Common myeloid progenitor, CD34-positive (primary cell): ENCODE data around the gene CXCL9.
"Not testable (repeated sequence)": the region's sequence is repeated elsewhere in the genome, so short reads cannot be mapped to it uniquely, and the experiment has no call there.

Source experiments
- CTCF ChIA-PET: fragments of 350-600 bp; sonication (Branson Sonifier 250); formaldehyde crosslinking; loops from one replicate; lab custom pipeline; 2021; ENCODE audit warnings: antibody characterized with exemption; lab: Charles Lee
- POLR2A ChIA-PET: fragments of 350-600 bp; sonication (Branson Sonifier 250); formaldehyde crosslinking; loops from one replicate; lab custom pipeline; 2021; ENCODE audit warnings: antibody characterized with exemption; lab: Charles Lee
- DNase-seq, 3 donors: peaks; one replicate each; pipeline versions ENCODE4 v3.0.0 to v3.0.0-alpha.2; 2013
- H3K27ac ChIP-seq, 2 experiments: 1 replicate in 1 of 2; 2 replicates in 1 of 2; pipeline ENCODE4 v1.7.0; 2013; ENCODE audit warnings: inconsistent platforms in 2 of 2, low read length in 2 of 2, mild to moderate bottlenecking in 2 of 2, low read depth in 1 of 2, moderate library complexity in 1 of 2; ENCODE audit not compliant: severe bottlenecking in 2 of 2, insufficient read depth in 1 of 2, poor library complexity in 1 of 2
- H3K27me3 ChIP-seq, 5 experiments: replicated peaks in 2 of 5; 1 replicate in 3 of 5; 2 replicates in 2 of 5; pipeline versions ENCODE4 v1.6.1 to v1.7.0; 2013; ENCODE audit warnings: low read length in 4 of 5, mild to moderate bottlenecking in 2 of 5, moderate library complexity in 2 of 5, inconsistent platforms in 1 of 5; ENCODE audit not compliant: insufficient read depth in 5 of 5, control insufficient read depth in 4 of 5
- H3K36me3 ChIP-seq, 4 experiments: 1 replicate in 2 of 4; 2 replicates in 2 of 4; pipeline versions ENCODE4 v1.6.1 to v1.7.0; 2013; ENCODE audit warnings: low read length in 3 of 4, control low read depth in 1 of 4, mild to moderate bottlenecking in 1 of 4; ENCODE audit not compliant: control insufficient read depth in 4 of 4, insufficient read depth in 4 of 4
- H3K4me1 ChIP-seq, 4 experiments: 1 replicate in 3 of 4; 2 replicates in 1 of 4; pipeline versions ENCODE4 v1.6.1 to v1.7.1; 2013; ENCODE audit warnings: low read length in 3 of 4, mild to moderate bottlenecking in 3 of 4, control low read depth in 1 of 4, inconsistent platforms in 1 of 4, moderate library complexity in 1 of 4; ENCODE audit not compliant: control insufficient read depth in 4 of 4, insufficient read depth in 4 of 4; ENCODE audit errors: control extremely low read depth in 1 of 4
- H3K4me3 ChIP-seq, 7 experiments: 1 replicate in 4 of 7; 2 replicates in 3 of 7; pipeline versions ENCODE4 v1.5.1 to v1.7.0; 2013; ENCODE audit warnings: mild to moderate bottlenecking in 7 of 7, low read length in 6 of 7, moderate library complexity in 6 of 7, inconsistent platforms in 2 of 7, low read depth in 2 of 7, control low read depth in 1 of 7; ENCODE audit not compliant: insufficient read depth in 4 of 7, control insufficient read depth in 1 of 7; ENCODE audit errors: extremely low read depth in 1 of 7
- H3K9me3 ChIP-seq, 5 experiments: 1 replicate in 4 of 5; 2 replicates in 1 of 5; pipeline versions ENCODE4 v1.6.1 to v1.7.1; 2013; ENCODE audit warnings: low read length in 4 of 5, mild to moderate bottlenecking in 2 of 5, inconsistent platforms in 1 of 5, low read depth in 1 of 5, moderate library complexity in 1 of 5; ENCODE audit not compliant: control insufficient read depth in 4 of 5, insufficient read depth in 2 of 5; ENCODE audit errors: control extremely low read depth in 1 of 5
- WGBS: methylation state at CpG from one replicate; pipeline ENCODE4 v1.1.5; 2013; ENCODE audit not compliant: insufficient coverage; 5-methylcytosine and 5-hydroxymethylcytosine counted together

CXCL9 gene

GRCh38 chr4:75963558-75963957 lies 43.8 kb downstream of the CXCL9 start:
- H3K9me3 ChIP-seq = peaks cover 1 to 24% (median 8%) of the 10 kb centered on the region in 5 experiments
- no peaks in the 10 kb centered on the region for H3K4me1 ChIP-seq
- H3K27me3 ChIP-seq = no peaks in the 10 kb centered on the region
- no CpG with 5 or more reads among the region's 2 CpGs for WGBS
- DNase-seq = no peak
- no peak overlapping the region for H3K4me3 ChIP-seq
- H3K27ac ChIP-seq = no peak overlapping the region
- CTCF ChIA-PET = no interaction called here
- POLR2A ChIA-PET = no interaction called here
- H3K36me3 ChIP-seq = peaks cover 45 to 82% (median 63%) of the 10 kb centered on the region in 4 experiments

- Histone ChIP-seq H3K9me3 (peaks cover 1 to 24% (median 8%) of the 10 kb centered on the region in 5 experiments), H3K36me3 (peaks cover 47 to 82% (median 64%) of the 10 kb centered on the region in 4 experiments)
- DNase-seq, POLR2A ChIA-PET, H3K4me1 ChIP-seq, H3K27ac ChIP-seq, H3K4me3 ChIP-seq, H3K27me3 ChIP-seq, CTCF ChIA-PET: not testable (repeated sequence)
- no CpG with 5 or more reads among the region's 4 CpGs for WGBS
Measured at GRCh38 chr4:75962072-75962471, 45.2 kb downstream of the CXCL9 start.

DNA sequence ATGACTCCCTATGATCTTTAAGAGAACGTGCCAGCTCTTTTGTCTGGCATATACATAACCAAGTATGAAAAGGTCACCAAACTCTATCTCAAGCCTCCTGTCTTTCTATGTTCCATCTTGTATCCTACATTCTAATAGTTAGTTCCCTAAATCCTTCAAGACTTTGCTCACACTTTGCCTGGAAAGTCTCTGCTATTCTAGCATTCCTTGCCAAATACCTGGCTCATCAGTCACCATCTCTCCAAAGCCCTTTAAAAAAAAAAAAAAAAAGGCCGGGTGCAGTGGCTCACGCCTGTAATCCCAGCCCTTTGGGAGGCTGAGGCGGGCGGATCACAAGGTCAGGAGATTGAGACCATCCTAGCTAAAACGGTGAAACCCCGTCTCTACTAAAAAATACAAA lies 48.8 kb downstream of the CXCL9 start:
- DNase-seq, H3K4me3 ChIP-seq, H3K27me3 ChIP-seq, H3K27ac ChIP-seq, H3K4me1 ChIP-seq, H3K9me3 ChIP-seq, CTCF ChIA-PET, POLR2A ChIA-PET: not testable (repeated sequence)
- H3K36me3 ChIP-seq = peaks cover 39 to 81% (median 56%) of the 10 kb centered on the region in 4 experiments
- whole genome bisulfite sequencing = 92% methylated on average over 1 of the region's 7 CpGs

GRCh38 chr4:75954811-75955210 lies 52.5 kb downstream of the CXCL9 start:
- H3K4me3 ChIP-seq, H3K27ac ChIP-seq, DNase-seq, POLR2A ChIA-PET, H3K27me3 ChIP-seq, H3K4me1 ChIP-seq, H3K9me3 ChIP-seq: not testable (repeated sequence)
- H3K36me3 ChIP-seq = peaks cover 33 to 84% (median 56%) of the 10 kb centered on the region in 4 experiments
- 100% methylated on average over 3 of the region's 5 CpGs for WGBS
- CTCF ChIA-PET = interaction anchor here (1.6 kb wide), 1 partner anchor 39 kb away, joined by 5 read pairs; no protein-coding TSS in a partner anchor

DNA sequence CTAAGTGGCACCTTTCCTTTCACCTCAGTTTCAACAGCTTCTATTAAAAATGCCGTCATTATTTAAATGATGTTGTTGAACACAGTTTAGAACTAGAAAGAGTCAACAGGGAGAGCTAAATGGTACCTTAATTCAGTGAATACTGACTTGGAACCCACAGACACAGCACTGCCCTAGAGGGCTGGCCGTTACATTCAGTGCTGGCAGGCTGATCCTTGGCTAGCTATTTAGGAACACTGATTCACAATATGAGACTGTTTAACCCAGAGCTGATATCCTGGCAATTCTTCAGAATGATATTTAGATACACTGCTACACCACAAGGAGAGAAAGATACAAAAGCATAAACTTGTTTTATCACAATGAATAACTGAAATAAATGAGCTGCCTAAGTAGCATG lies 53.8 kb downstream of the CXCL9 start:
- 100% methylated on average over 1 of the region's 2 CpGs for WGBS
- H3K27ac ChIP-seq = no peak overlapping the region
- peaks cover 31 to 79% (median 53%) of the 10 kb centered on the region in 4 experiments for H3K36me3 ChIP-seq

More for the DNA sequence above, 53.8 kb downstream of the CXCL9 start:
- POLR2A ChIA-PET = no interaction called here
- CTCF ChIA-PET = interaction anchor here (1.4 kb wide), 1 partner anchor 23 kb away, joined by 3 read pairs; no protein-coding TSS in a partner anchor
- Histone ChIP-seq H3K4me1 (no peaks in the 10 kb centered on the region), H3K27me3 (no peaks in the 10 kb centered on the region), H3K9me3 (no peaks in the 10 kb centered on the region), H3K4me3 (no peak overlapping the region)
- DNase-seq = no peak
